ENCODE measurements around the gene SH3PXD2B. TPM values are rescaled to one million over a fixed set of nuclear protein-coding genes. Genes with fewer than 3 reads are reported as not detected.

Gene SH3PXD2B
- total and polyA plus RNA-seq, 2 of the 13 experiments (the other 11 are each of a cell fraction or from before 2014, with no cell fraction given) = 3.4 to 4.6 TPM

DNA sequence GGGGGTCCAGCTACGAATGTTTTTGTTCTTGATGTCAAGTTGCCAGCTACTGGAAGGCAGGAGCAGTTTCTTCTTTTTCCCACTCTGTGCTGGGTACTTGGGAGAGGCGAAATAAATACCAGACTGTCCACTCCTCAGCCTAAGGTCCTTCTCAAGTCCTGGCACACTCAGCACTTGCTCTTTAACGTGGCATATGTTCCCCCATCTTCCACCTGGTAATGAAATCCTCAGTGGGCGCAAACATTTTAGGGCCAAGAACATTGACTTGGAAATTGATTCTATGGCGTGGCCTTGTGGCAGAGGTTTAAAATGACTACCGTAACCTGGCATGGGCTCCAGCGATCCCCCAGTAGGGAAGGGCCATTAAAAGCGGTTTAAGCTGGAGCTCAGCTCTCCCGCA, 119.7 kb downstream of the SH3PXD2B start:
- Histone ChIP-seq H4K20me1 (ENCODE audit: insufficient read depth, low read length) (no peaks in the 10 kb centered on the region), H3K9ac (ENCODE audit: insufficient read depth, low read depth, low read length) (no peak overlapping the region), H3K4me2 (ENCODE audit: low read depth, low read length) (no peak overlapping the region), H3K79me2 (ENCODE audit: insufficient read depth, low read length) (no peaks in the 10 kb centered on the region), H3K27ac (ENCODE audit: extremely low read length, insufficient read depth, low read length) (no peak overlapping the region), H3K27me3 (ENCODE audit: control insufficient read depth in 1 of 2, insufficient read depth in 2 of 2, low read length in 2 of 2) (no peaks in the 10 kb centered on the region; a peak in 1 of 5 replicates), H3K36me3 (replicated peaks in 1 of 2; ENCODE audit: control insufficient read depth in 1 of 2, insufficient read depth in 2 of 2, low read length in 2 of 2) (no peaks in the 10 kb centered on the region), H3K9me3 (ENCODE audit: low read length) (no peaks in the 10 kb centered on the region), H2AFZ (ENCODE audit: low read length) (no peak overlapping the region), H3K4me1 (ENCODE audit: insufficient read depth, low read length) (peaks cover 5% of the 10 kb centered on the region; the same call in 1 of the 2 replicates), H3K4me3 (replicated peaks in 1 of 3; ENCODE audit: insufficient read depth in 1 of 3, low read depth in 2 of 3, low read length in 3 of 3) (no peak overlapping the region)
- FAIRE-seq (no peak), DNase-seq (ENCODE audit: low spot score) (no peak), ATAC-seq (no peak)
- intact Hi-C loops (cut with micrococcal nuclease; ENCODE audit: unreplicated experiment) (no loop called here), in situ Hi-C loops (cut with HindIII; ENCODE audit: extremely low pct_ligation_motif_present, low pct_unique_long_range_greater_than_20kb) (no loop called here)
- TF ChIP-seq ARID3A (IDR thresholded peaks at IDR 0.05; ENCODE audit: low read depth, low read length) (no peak), ZC3H4 (CRISPR knock-in tag; IDR thresholded peaks at IDR 0.05; ENCODE audit: borderline replicate concordance) (no peak), ZNF746 (CRISPR knock-in tag; IDR thresholded peaks at IDR 0.05) (no peak), THAP7 (CRISPR knock-in tag; IDR thresholded peaks at IDR 0.05) (no peak), IRX3 (CRISPR knock-in tag; IDR thresholded peaks at IDR 0.05; ENCODE audit: borderline replicate concordance, low read depth) (no peak), SOX13 (IDR thresholded peaks at IDR 0.05) (no peak), SOX13 (CRISPR knock-in tag; conservative IDR thresholded peaks at IDR 0.05 in 1 of 2, IDR thresholded peaks at IDR 0.05 in 1 of 2) (no peak), IKZF1 (IDR thresholded peaks at IDR 0.05) (no peak), FOSL2 (CRISPR knock-in tag; IDR thresholded peaks at IDR 0.05) (no peak), HIVEP1 (CRISPR knock-in tag; IDR thresholded peaks at IDR 0.05) (no peak), ZNF883 (CRISPR knock-in tag; IDR thresholded peaks at IDR 0.05; ENCODE audit: not compliant biosample characterization) (no peak), ZNF451 (CRISPR knock-in tag; IDR thresholded peaks at IDR 0.05) (no peak)
- 89% methylated on average over 9 of the region's 9 CpGs for WGBS (ENCODE audit: low lambda C conversion rate)
- BruUV-seq (replicated peaks) = no TSS peak
- CTCF ChIA-PET (ENCODE audit: low intra/inter-chr PET ratio, low total read pairs) = no interaction called here
- POLR2A ChIA-PET = no interaction called here
